Keratinocyte (primary cell): ENCODE data around the gene RFPL3. TPM values are rescaled to one million over a fixed set of nuclear protein-coding genes. Genes with fewer than 3 reads are reported as not detected.
"Not testable (repeated sequence)": the region's sequence is repeated elsewhere in the genome, so short reads cannot be mapped to it uniquely, and the experiment has no call there.

Source experiments
- DNase-seq: peaks from one replicate; pipeline ENCODE4 v3.0.0-alpha.2; 2011; ENCODE audit warnings: low read depth, missing footprints, low spot score
- FAIRE-seq: peaks from 2 replicates; lab custom pipeline; 2011; peaks lifted over from hg19 to GRCh38; lab: Jason Lieb, UNC
- H2AFZ ChIP-seq: 2 replicates; pipeline ENCODE4 v1.6.0; 2012; ENCODE audit warnings: low read length, control low read depth, inconsistent platforms; ENCODE audit not compliant: control insufficient read depth
- H3K27ac ChIP-seq: 2 replicates; pipeline ENCODE4 v1.5.1; 2011; ENCODE audit warnings: low read length; ENCODE audit not compliant: control insufficient read depth, insufficient read depth
- H3K27me3 ChIP-seq: 3 replicates; pipeline ENCODE4 v1.6.0; 2011; ENCODE audit warnings: low read length; ENCODE audit not compliant: control insufficient read depth, insufficient read depth; ENCODE audit errors: extremely low read depth
- H3K36me3 ChIP-seq, 2 experiments: 2 replicates in 1 of 2; 3 replicates in 1 of 2; pipeline ENCODE4 v1.5.1; 2011; ENCODE audit warnings: low read length in 2 of 2, mild to moderate bottlenecking in 1 of 2; ENCODE audit not compliant: control insufficient read depth in 2 of 2, insufficient read depth in 2 of 2; ENCODE audit errors: extremely low read depth in 1 of 2
- H3K4me1 ChIP-seq: 3 replicates; pipeline ENCODE4 v1.5.1; 2011; ENCODE audit warnings: low read length; ENCODE audit not compliant: control insufficient read depth, insufficient read depth; ENCODE audit errors: extremely low read depth
- H3K4me2 ChIP-seq: 3 replicates; pipeline ENCODE4 v1.6.0; 2011; ENCODE audit warnings: low read depth, low read length; ENCODE audit not compliant: control insufficient read depth, insufficient read depth; ENCODE audit errors: extremely low read depth
- H3K4me3 ChIP-seq, 3 experiments: fragments of 200-600 bp in 1 of 3; sonication (generic) in 1 of 3; 2 replicates in 2 of 3; 3 replicates in 1 of 3; pipeline ENCODE4 v1.5.1; 2011 to 2016; ENCODE audit warnings: low read length in 3 of 3, mild to moderate bottlenecking in 3 of 3, control low read depth in 2 of 3, inconsistent platforms in 1 of 3, low read depth in 1 of 3, mixed read lengths in 1 of 3, mixed run types in 1 of 3, moderate library complexity in 1 of 3; ENCODE audit not compliant: control insufficient read depth in 2 of 3, insufficient read depth in 2 of 3; ENCODE audit errors: extremely low read depth in 1 of 3
- H3K79me2 ChIP-seq: 2 replicates; pipeline ENCODE4 v1.6.0; 2012; ENCODE audit warnings: low read length; ENCODE audit not compliant: control insufficient read depth, insufficient read depth
- H3K9ac ChIP-seq: 3 replicates; pipeline ENCODE4 v1.6.0; 2011; ENCODE audit warnings: low read length; ENCODE audit not compliant: control insufficient read depth, insufficient read depth; ENCODE audit errors: extremely low read depth
- H3K9me1 ChIP-seq: 3 replicates; pipeline ENCODE4 v1.6.0; 2011; ENCODE audit warnings: low read length; ENCODE audit not compliant: control insufficient read depth, insufficient read depth; ENCODE audit errors: extremely low read depth
- H3K9me3 ChIP-seq: 2 replicates; pipeline ENCODE4 v1.5.1; 2012; ENCODE audit warnings: low read depth, low read length; ENCODE audit not compliant: control insufficient read depth
- H4K20me1 ChIP-seq: 3 replicates; pipeline ENCODE4 v1.6.0; 2011; ENCODE audit warnings: low read length; ENCODE audit not compliant: control insufficient read depth, insufficient read depth; ENCODE audit errors: extremely low read depth
- EZH2 ChIP-seq: IDR thresholded peaks from one replicate; pipeline ENCODE4 v1.6.1; 2012; ENCODE audit warnings: inconsistent platforms, mild to moderate bottlenecking, low read length, moderate library complexity
- dilution Hi-C: fragments of 300-500 bp; cut with MboI; formaldehyde crosslinking; loops from one replicate; pipeline ENCODE4 v1.7.0; 2020; ENCODE audit warnings: low sequenced_read_pairs; ENCODE audit not compliant: extremely low pct_ligation_motif_present
- polyA plus RNA-seq, 5 experiments: library from polyadenylated mRNA; depleted of rRNA in 3 of 5; stranded (reverse) in 3 of 5; stranded (forward) in 1 of 5; unstranded in 1 of 5; fragments of >200 nt; gene quantifications; 1 replicate in 1 of 5; 2 replicates in 3 of 5; 3 replicates in 1 of 5; pipeline versions ENCODE4 v1.2.1 to v1.2.3, GENCODE V29; 2011 to 2012; ENCODE audit warnings: missing spikeins in 2 of 5, low read depth in 1 of 5, low replicate concordance in 1 of 5
- TF ChIP-seq, protein P1 (sequence below), 3 experiments: IDR thresholded peaks in 1 of 3; conservative IDR thresholded peaks in 1 of 3; optimal IDR thresholded peaks in 1 of 3; 2 replicates in 2 of 3; 3 replicates in 1 of 3; pipeline versions ENCODE3 to v1.5.1; 2011; ENCODE audit warnings: low read length in 3 of 3, mild to moderate bottlenecking in 3 of 3, moderate library complexity in 2 of 3, control low read depth in 1 of 3, inconsistent platforms in 1 of 3; ENCODE audit not compliant: insufficient read depth in 2 of 3; ENCODE audit errors: extremely low read depth in 1 of 3

The RFPL3 gene
- polyA plus RNA-seq, 1 donor (not counting 4 experiments of a cell fraction or from before 2014, with no cell fraction given) = not detected

DNA sequence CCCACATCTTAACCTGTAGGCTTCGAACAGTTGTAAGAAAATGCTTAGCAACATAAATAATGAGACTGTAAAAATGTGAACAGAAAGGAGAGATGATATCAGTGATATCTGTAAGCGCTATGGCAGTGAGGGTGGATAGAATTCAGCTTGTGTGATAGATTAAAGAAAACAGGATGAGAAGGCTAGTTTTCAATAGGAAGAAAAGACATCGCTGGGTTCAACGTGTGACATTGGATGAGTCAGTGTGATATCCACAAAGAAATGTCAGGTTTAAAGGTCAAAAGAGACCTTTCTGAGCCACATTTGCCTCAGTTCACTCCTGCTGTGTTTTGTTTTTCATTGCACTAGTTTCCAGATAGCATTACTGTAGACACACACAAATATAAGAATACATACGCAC is 13.7 kb upstream of the RFPL3 start:
- H3K9ac ChIP-seq = no peak overlapping the region
- H3K79me2 ChIP-seq = no peaks in the 10 kb centered on the region
- DNase-seq = no peak
- no peak for FAIRE-seq
- no peaks in the 10 kb centered on the region for H3K9me1 ChIP-seq
- H3K9me3 ChIP-seq = no peaks in the 10 kb centered on the region
- no peak overlapping the region for H3K27ac ChIP-seq
- H4K20me1 ChIP-seq = no peaks in the 10 kb centered on the region
- TF ChIP-seq, protein P1, sequence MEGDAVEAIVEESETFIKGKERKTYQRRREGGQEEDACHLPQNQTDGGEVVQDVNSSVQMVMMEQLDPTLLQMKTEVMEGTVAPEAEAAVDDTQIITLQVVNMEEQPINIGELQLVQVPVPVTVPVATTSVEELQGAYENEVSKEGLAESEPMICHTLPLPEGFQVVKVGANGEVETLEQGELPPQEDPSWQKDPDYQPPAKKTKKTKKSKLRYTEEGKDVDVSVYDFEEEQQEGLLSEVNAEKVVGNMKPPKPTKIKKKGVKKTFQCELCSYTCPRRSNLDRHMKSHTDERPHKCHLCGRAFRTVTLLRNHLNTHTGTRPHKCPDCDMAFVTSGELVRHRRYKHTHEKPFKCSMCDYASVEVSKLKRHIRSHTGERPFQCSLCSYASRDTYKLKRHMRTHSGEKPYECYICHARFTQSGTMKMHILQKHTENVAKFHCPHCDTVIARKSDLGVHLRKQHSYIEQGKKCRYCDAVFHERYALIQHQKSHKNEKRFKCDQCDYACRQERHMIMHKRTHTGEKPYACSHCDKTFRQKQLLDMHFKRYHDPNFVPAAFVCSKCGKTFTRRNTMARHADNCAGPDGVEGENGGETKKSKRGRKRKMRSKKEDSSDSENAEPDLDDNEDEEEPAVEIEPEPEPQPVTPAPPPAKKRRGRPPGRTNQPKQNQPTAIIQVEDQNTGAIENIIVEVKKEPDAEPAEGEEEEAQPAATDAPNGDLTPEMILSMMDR (optimal IDR thresholded peaks at IDR 0.05 in 1 of 3, IDR thresholded peaks at IDR 0.05 in 1 of 3, conservative IDR thresholded peaks at IDR 0.05 in 1 of 3; ENCODE audit: extremely low read depth in 1 of 3, insufficient read depth in 2 of 3, low read length in 3 of 3) = no peak
- TF ChIP-seq EZH2 = no peak
- H3K4me2 ChIP-seq = no peak overlapping the region
- dilution Hi-C loops = no loop called here
- no peaks in the 10 kb centered on the region for H3K36me3 ChIP-seq
- H3K4me1 ChIP-seq = no peaks in the 10 kb centered on the region
- peaks cover 5% of the 10 kb centered on the region for H3K27me3 ChIP-seq
- H2AFZ ChIP-seq = no peak overlapping the region
- H3K4me3 ChIP-seq = no peak overlapping the region

DNA sequence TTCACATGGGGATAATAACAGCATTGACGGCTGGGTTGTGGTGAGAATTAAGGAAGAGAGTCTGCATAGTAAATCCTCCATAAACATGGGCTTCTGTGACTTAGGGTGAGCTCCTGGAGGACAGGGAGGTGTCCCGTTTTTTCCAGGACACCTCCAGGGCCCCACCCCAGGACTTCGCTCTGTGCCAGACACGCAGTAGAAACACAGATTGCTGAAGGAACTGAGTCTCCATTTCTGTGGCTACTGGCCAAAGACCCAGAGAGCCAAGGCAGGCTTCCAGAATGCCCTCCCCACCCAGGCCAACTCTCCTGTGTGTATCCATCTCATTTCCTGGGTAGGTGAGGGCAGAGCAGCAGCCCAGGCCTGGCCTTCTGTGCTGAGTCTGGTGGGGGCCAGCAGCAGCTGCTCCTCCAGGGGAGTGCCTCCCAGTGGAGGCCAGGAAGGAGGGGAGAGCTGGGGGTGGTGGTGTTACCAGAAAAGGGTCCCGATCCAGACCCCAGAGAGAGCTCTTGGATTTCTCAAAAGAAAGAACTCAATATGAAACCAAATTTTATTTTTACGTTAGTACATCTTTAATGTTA is 9.5 kb upstream of the RFPL3 start:
- H3K9ac ChIP-seq = no peak overlapping the region
- TF ChIP-seq, protein P1 (optimal IDR thresholded peaks at IDR 0.05 in 1 of 3, IDR thresholded peaks at IDR 0.05 in 1 of 3, conservative IDR thresholded peaks at IDR 0.05 in 1 of 3; ENCODE audit: extremely low read depth in 1 of 3, insufficient read depth in 2 of 3, low read length in 3 of 3) = no peak
- no peak for TF ChIP-seq EZH2
- no peaks in the 10 kb centered on the region for H3K9me3 ChIP-seq
- H3K79me2 ChIP-seq = no peaks in the 10 kb centered on the region
- no peak overlapping the region for H2AFZ ChIP-seq
- H3K27ac ChIP-seq = no peak overlapping the region
- H4K20me1 ChIP-seq = no peaks in the 10 kb centered on the region
- dilution Hi-C loops = no loop called here
- no peak overlapping the region for H3K4me3 ChIP-seq
- no peak overlapping the region for H3K4me2 ChIP-seq
- no peak for FAIRE-seq
- no peak for DNase-seq
- H3K4me1 ChIP-seq = no peaks in the 10 kb centered on the region
- H3K9me1 ChIP-seq = no peaks in the 10 kb centered on the region
- no peaks in the 10 kb centered on the region for H3K36me3 ChIP-seq
- H3K27me3 ChIP-seq = no peaks in the 10 kb centered on the region

DNA sequence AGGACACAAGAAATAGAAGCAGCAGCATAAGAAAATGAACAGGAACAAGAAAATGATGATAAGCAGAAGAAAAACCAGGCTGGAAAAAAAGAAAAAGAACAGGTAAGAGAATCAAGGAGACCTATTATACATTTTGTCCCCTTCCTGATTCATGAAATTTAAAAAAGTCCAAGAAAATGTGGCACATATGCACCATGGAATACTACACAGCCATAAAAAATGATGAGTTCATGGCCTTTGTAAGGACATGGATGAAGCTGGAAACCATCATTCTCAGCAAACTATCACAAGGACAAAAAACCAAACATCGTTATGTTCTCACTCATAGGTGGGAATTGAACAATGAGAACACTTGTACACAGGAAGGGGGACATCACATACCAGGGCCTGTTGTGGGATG is 5.8 kb upstream of the RFPL3 start:
- FAIRE-seq, H3K4me1 ChIP-seq, H3K9ac ChIP-seq, H3K27me3 ChIP-seq, H3K36me3 ChIP-seq, H4K20me1 ChIP-seq, H3K4me3 ChIP-seq, H3K4me2 ChIP-seq, H2AFZ ChIP-seq, DNase-seq, H3K27ac ChIP-seq, H3K9me1 ChIP-seq, H3K79me2 ChIP-seq, H3K9me3 ChIP-seq, dilution Hi-C loops: not testable (repeated sequence)
